GM15510 (cell line): ENCODE measurements around the gene NID1.

ENCODE experiments used
- POLR2A ChIP-seq: IDR thresholded peaks from 3 replicates; pipeline ENCODE4 v1.6.1; 2011; ENCODE audit warnings: borderline replicate concordance; ENCODE audit not compliant: insufficient read length; ENCODE audit errors: extremely low read depth

Gene NID1

GRCh38 chr1:236082526-236082925 lies 17.6 kb upstream of the NID1 start:
- TF ChIP-seq POLR2A: no peak

GRCh38 chr1:236081546-236082227 lies 16.8 kb upstream of the NID1 start:
- TF ChIP-seq POLR2A: no peak

- no peak for TF ChIP-seq POLR2A
Observed at GRCh38 chr1:236079703-236080102, 14.8 kb upstream of the NID1 start.

- no peak for TF ChIP-seq POLR2A
Observed at GRCh38 chr1:236078993-236079392, 14.1 kb upstream of the NID1 start.

GRCh38 chr1:236075848-236076247 lies 11.0 kb upstream of the NID1 start:
- TF ChIP-seq POLR2A: no peak

GRCh38 chr1:236073307-236073897 lies 8.5 kb upstream of the NID1 start:
- no peak for TF ChIP-seq POLR2A

GRCh38 chr1:236072001-236072400 lies 7.1 kb upstream of the NID1 start:
- no peak for TF ChIP-seq POLR2A

- no peak for TF ChIP-seq POLR2A
Observed at GRCh38 chr1:236070753-236071152, 5.9 kb upstream of the NID1 start.

GRCh38 chr1:236069796-236070195 lies 4.9 kb upstream of the NID1 start:
- TF ChIP-seq POLR2A: no peak

- no peak for TF ChIP-seq POLR2A
Observed at GRCh38 chr1:236067854-236068454, 3.1 kb upstream of the NID1 start.

GRCh38 chr1:236066828-236067386 lies 2.0 kb upstream of the NID1 start:
- peak; percentile 16 for TF ChIP-seq POLR2A

GRCh38 chr1:236066054-236066453 lies 1.2 kb upstream of the NID1 start:
- TF ChIP-seq POLR2A: no peak

- no peak for TF ChIP-seq POLR2A
Observed at GRCh38 chr1:236065509-236066005, 667 bp upstream of the NID1 start.

GRCh38 chr1:236063919-236064673 lies 794 bp downstream of the NID1 start:
- TF ChIP-seq POLR2A: no peak

GRCh38 chr1:236063551-236063918 lies 1.4 kb downstream of the NID1 start:
- TF ChIP-seq POLR2A: no peak
